WTC11 (cell line): ENCODE results near the gene ASB8. TPM values are rescaled to one million over a fixed set of nuclear protein-coding genes. Genes with fewer than 3 reads are reported as not detected.

ENCODE experiments used
- ATAC-seq: fragments of 200-7000 bp; cut with Tn5 transposase; 2 replicates; pipeline ENCODE4 v1.10.0; 2021; ENCODE audit warnings: mild to moderate bottlenecking, moderate library complexity
- CTCF ChIA-PET: fragments of 300-600 bp; sonication (Branson Sonifier 250); formaldehyde crosslinking; loops from one replicate; lab custom pipeline; 2021; ENCODE audit warnings: antibody characterized with exemption; lab: Charles Lee
- POLR2A ChIA-PET: fragments of 350-600 bp; sonication (Branson Sonifier 250); formaldehyde crosslinking; loops from one replicate; lab custom pipeline; 2021; ENCODE audit warnings: antibody characterized with exemption; lab: Charles Lee
- DNase-seq: peaks from one replicate; pipeline ENCODE4 v3.0.0; 2021; ENCODE audit warnings: low spot score
- H3K27ac Mint-ChIP-seq: 2 replicates; pipeline ENCODE4 v1.8.0; 2021; ENCODE audit warnings: mixed read lengths
- H3K27me3 Mint-ChIP-seq: 2 replicates; pipeline ENCODE4 v1.8.0; 2021; ENCODE audit warnings: low read depth, mild to moderate bottlenecking, moderate library complexity, mixed read lengths
- H3K36me3 Mint-ChIP-seq: 2 replicates; pipeline ENCODE4 v1.8.0; 2021; ENCODE audit warnings: mixed read lengths
- H3K4me1 Mint-ChIP-seq: 2 replicates; pipeline ENCODE4 v1.8.0; 2022; ENCODE audit warnings: mixed read lengths
- H3K4me3 Mint-ChIP-seq: 2 replicates; pipeline ENCODE4 v1.8.0; 2021; ENCODE audit warnings: mild to moderate bottlenecking, moderate library complexity, mixed read lengths
- H3K9me3 Mint-ChIP-seq: 2 replicates; pipeline ENCODE4 v1.8.0; 2021; ENCODE audit warnings: mixed read lengths
- AR ChIP-seq: fragments of 250-450 bp; sonication (Bioruptor Pico); IDR thresholded peaks from 2 replicates; pipeline ENCODE4 v1.9.0; 2021; ENCODE audit warnings: mild to moderate bottlenecking
- CBFB ChIP-seq: sonication (generic); formaldehyde crosslinking; IDR thresholded peaks from 2 replicates; pipeline ENCODE4 v1.8.1; 2022; ENCODE audit warnings: mild to moderate bottlenecking, low read depth, missing genetic modification reagents
- CREB1 ChIP-seq: sonication (generic); formaldehyde crosslinking; IDR thresholded peaks from 2 replicates; pipeline ENCODE4 v1.8.0; 2023; ENCODE audit warnings: mild to moderate bottlenecking, missing genetic modification reagents
- E2F4 ChIP-seq: sonication (generic); formaldehyde crosslinking; IDR thresholded peaks from 2 replicates; pipeline ENCODE4 v1.8.1; 2022; ENCODE audit warnings: low read depth, mild to moderate bottlenecking, moderate library complexity, missing genetic modification reagents, borderline replicate concordance
- ESRRA ChIP-seq: sonication (generic); formaldehyde crosslinking; IDR thresholded peaks from 2 replicates; pipeline ENCODE4 v1.8.1; 2022; ENCODE audit warnings: mild to moderate bottlenecking, missing genetic modification reagents, borderline replicate concordance
- IRF1 ChIP-seq: sonication (generic); formaldehyde crosslinking; IDR thresholded peaks from 2 replicates; pipeline ENCODE4 v1.8.0; 2023; ENCODE audit warnings: missing genetic modification reagents
- MXD4 ChIP-seq: fragments of 250-450 bp; sonication (Bioruptor Pico); IDR thresholded peaks from 2 replicates; pipeline ENCODE4 v1.8.0; 2021; ENCODE audit warnings: mild to moderate bottlenecking, moderate library complexity, borderline replicate concordance
- PRDM15 ChIP-seq: sonication (generic); formaldehyde crosslinking; IDR thresholded peaks from 2 replicates; pipeline ENCODE4 v1.8.0; 2022; ENCODE audit warnings: missing genetic modification reagents
- RORB ChIP-seq: fragments of 250-450 bp; sonication (Bioruptor Pico); IDR thresholded peaks from 2 replicates; pipeline ENCODE4 v1.9.0; 2021; ENCODE audit warnings: mild to moderate bottlenecking
- SP1 ChIP-seq: sonication (generic); formaldehyde crosslinking; conservative IDR thresholded peaks from 2 replicates; pipeline ENCODE4 v1.8.1; 2022; ENCODE audit warnings: missing genetic modification reagents
- TCF7 ChIP-seq: sonication (generic); formaldehyde crosslinking; IDR thresholded peaks from 2 replicates; pipeline ENCODE4 v1.8.0; 2022; ENCODE audit warnings: mild to moderate bottlenecking, low read depth, missing genetic modification reagents, moderate library complexity
- USF1 ChIP-seq: sonication (generic); formaldehyde crosslinking; IDR thresholded peaks from 2 replicates; pipeline ENCODE4 v1.8.0; 2022; ENCODE audit warnings: mild to moderate bottlenecking, missing genetic modification reagents
- ZNF232 ChIP-seq: sonication (generic); formaldehyde crosslinking; IDR thresholded peaks from 2 replicates; pipeline ENCODE4 v1.8.0; 2022; ENCODE audit warnings: mild to moderate bottlenecking, missing genetic modification reagents
- ZNF281 ChIP-seq: sonication (generic); formaldehyde crosslinking; IDR thresholded peaks from 2 replicates; pipeline ENCODE4 v1.8.0; 2023; ENCODE audit warnings: mild to moderate bottlenecking, missing genetic modification reagents
- ZNF416 ChIP-seq: fragments of 250-450 bp; sonication (Bioruptor Pico); IDR thresholded peaks from 2 replicates; pipeline ENCODE4 v1.9.0; 2021; ENCODE audit warnings: mild to moderate bottlenecking, inconsistent platforms
- total RNA-seq: library from RNA; stranded (reverse); gene quantifications from 3 replicates; pipeline ENCODE4 v1.2.3, GENCODE V29; 2021
- TF ChIP-seq, protein P1 (sequence below): fragments of 250-450 bp; sonication (Bioruptor Pico); IDR thresholded peaks from 2 replicates; pipeline ENCODE4 v1.8.0; 2021; ENCODE audit warnings: mild to moderate bottlenecking
- TF ChIP-seq, protein P2 (sequence below): fragments of 250-450 bp; sonication (Bioruptor Pico); conservative IDR thresholded peaks from 2 replicates; pipeline ENCODE4 v1.9.0; 2021; ENCODE audit warnings: mild to moderate bottlenecking
- TF ChIP-seq, protein P3 (sequence below): sonication (generic); formaldehyde crosslinking; IDR thresholded peaks from 2 replicates; pipeline ENCODE4 v1.8.0; 2022; ENCODE audit warnings: mild to moderate bottlenecking, missing genetic modification reagents
- TF ChIP-seq, protein P4 (sequence below): sonication (generic); formaldehyde crosslinking; IDR thresholded peaks from 2 replicates; pipeline ENCODE4 v1.8.1; 2022; ENCODE audit warnings: low read depth, missing genetic modification reagents, borderline replicate concordance

The ASB8 gene
- total RNA-seq, 1 experiment from 2014 or later: 7.4 TPM

GRCh38 chr12:48129376-48129775, 27.9 kb downstream of the ASB8 start:
- Mint-ChIP-seq H3K4me3 (no peak overlapping the region), H3K27ac (no peak overlapping the region), H3K27me3 (no peaks in the 10 kb centered on the region), H3K9me3 (no peaks in the 10 kb centered on the region), H3K4me1 (no peaks in the 10 kb centered on the region), H3K36me3 (peaks cover 62% of the 10 kb centered on the region)
- ATAC-seq (no peak), DNase-seq (no peak)
- POLR2A ChIA-PET: no interaction called here
- CTCF ChIA-PET: no interaction called here
- TF ChIP-seq MXD4 (no peak), E2F4 (CRISPR knock-in tag) (no peak), CBFB (CRISPR knock-in tag) (no peak), USF1 (CRISPR knock-in tag) (no peak), IRF1 (no peak), ZNF416 (no peak), SP1 (no peak), ZNF281 (CRISPR knock-in tag) (no peak), TCF7 (CRISPR knock-in tag) (no peak), ESRRA (CRISPR knock-in tag) (no peak), RORB (CRISPR knock-in tag) (no peak), ZNF232 (no peak), AR (CRISPR knock-in tag) (no peak), CREB1 (no peak), PRDM15 (no peak)
- TF ChIP-seq, protein P1, sequence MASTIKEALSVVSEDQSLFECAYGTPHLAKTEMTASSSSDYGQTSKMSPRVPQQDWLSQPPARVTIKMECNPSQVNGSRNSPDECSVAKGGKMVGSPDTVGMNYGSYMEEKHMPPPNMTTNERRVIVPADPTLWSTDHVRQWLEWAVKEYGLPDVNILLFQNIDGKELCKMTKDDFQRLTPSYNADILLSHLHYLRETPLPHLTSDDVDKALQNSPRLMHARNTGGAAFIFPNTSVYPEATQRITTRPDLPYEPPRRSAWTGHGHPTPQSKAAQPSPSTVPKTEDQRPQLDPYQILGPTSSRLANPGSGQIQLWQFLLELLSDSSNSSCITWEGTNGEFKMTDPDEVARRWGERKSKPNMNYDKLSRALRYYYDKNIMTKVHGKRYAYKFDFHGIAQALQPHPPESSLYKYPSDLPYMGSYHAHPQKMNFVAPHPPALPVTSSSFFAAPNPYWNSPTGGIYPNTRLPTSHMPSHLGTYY: no peak
- TF ChIP-seq, protein P2, sequence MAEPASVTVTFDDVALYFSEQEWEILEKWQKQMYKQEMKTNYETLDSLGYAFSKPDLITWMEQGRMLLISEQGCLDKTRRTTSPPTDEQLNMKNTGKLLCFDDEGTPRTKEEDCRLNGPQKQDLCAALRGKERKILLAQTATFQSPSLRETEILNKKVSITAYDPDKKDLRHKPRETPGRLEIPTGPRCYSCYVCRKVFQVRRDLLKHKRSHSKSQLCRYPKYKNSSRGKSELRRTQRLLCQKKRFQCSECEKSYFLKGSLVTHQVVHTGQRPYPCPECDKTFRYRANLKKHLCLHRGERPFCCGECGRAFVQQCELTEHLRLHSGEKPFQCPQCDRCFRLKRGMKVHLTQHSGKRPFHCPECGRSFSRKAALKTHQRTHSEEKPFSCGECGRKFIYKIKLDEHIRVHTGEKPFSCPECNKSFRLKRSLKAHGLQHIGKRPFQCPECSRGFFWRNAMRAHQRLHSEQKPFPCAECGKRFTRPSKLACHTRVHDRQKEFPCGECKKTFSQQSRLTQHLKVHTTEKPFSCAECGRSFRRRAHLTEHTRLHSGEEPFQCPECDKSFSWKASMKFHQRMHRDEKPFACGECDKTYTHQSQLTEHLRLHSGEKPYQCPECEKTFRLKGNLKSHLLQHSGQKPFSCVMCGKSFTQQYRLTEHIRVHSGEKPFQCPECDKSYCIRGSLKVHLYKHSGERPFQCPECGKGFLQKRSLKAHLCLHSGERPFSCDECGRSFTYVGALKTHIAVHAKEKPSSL (CRISPR knock-in tag): no peak
- TF ChIP-seq, protein P3, sequence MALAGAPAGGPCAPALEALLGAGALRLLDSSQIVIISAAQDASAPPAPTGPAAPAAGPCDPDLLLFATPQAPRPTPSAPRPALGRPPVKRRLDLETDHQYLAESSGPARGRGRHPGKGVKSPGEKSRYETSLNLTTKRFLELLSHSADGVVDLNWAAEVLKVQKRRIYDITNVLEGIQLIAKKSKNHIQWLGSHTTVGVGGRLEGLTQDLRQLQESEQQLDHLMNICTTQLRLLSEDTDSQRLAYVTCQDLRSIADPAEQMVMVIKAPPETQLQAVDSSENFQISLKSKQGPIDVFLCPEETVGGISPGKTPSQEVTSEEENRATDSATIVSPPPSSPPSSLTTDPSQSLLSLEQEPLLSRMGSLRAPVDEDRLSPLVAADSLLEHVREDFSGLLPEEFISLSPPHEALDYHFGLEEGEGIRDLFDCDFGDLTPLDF (CRISPR knock-in tag): no peak
- TF ChIP-seq, protein P4, sequence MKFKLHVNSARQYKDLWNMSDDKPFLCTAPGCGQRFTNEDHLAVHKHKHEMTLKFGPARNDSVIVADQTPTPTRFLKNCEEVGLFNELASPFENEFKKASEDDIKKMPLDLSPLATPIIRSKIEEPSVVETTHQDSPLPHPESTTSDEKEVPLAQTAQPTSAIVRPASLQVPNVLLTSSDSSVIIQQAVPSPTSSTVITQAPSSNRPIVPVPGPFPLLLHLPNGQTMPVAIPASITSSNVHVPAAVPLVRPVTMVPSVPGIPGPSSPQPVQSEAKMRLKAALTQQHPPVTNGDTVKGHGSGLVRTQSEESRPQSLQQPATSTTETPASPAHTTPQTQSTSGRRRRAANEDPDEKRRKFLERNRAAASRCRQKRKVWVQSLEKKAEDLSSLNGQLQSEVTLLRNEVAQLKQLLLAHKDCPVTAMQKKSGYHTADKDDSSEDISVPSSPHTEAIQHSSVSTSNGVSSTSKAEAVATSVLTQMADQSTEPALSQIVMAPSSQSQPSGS (CRISPR knock-in tag): no peak
